GM12801 (cell line): ENCODE data around the gene SBNO1.

Source experiments
- CTCF ChIP-seq: IDR thresholded peaks from one replicate; pipeline ENCODE4 v1.5.1; 2011; ENCODE audit warnings: control low read depth; ENCODE audit not compliant: insufficient read length; ENCODE audit errors: extremely low read depth

SBNO1 gene

GRCh38 chr12:123261196-123261595 is 103.5 kb downstream of the SBNO1 start:
- TF ChIP-seq CTCF = no peak

GRCh38 chr12:123260081-123260480 is 104.6 kb downstream of the SBNO1 start:
- TF ChIP-seq CTCF = no peak

GRCh38 chr12:123258593-123258992 is 106.1 kb downstream of the SBNO1 start:
- TF ChIP-seq CTCF = no peak

GRCh38 chr12:123254853-123255446 is 109.7 kb downstream of the SBNO1 start:
- no peak for TF ChIP-seq CTCF

GRCh38 chr12:123253641-123254459 is 110.8 kb downstream of the SBNO1 start:
- no peak for TF ChIP-seq CTCF

GRCh38 chr12:123251403-123252076 is 113.1 kb downstream of the SBNO1 start:
- no peak for TF ChIP-seq CTCF
